Testis (tissue), 3 donors: ENCODE measurements around the gene ANO9. TPM values are rescaled to one million over a fixed set of nuclear protein-coding genes. Genes with fewer than 3 reads are reported as not detected.

Source experiments
- DNase-seq: peaks from one replicate; pipeline ENCODE4 v3.0.0-alpha.2; 2019
- H3K27ac ChIP-seq, 2 donors: fragments of 200-600 bp; sonication (generic); one replicate each; pipeline ENCODE4 v1.5.1; 2019
- H3K27me3 ChIP-seq: fragments of 200-600 bp; sonication (generic); one replicate; pipeline ENCODE4 v1.5.1; 2019
- H3K36me3 ChIP-seq: fragments of 200-600 bp; sonication (generic); one replicate; pipeline ENCODE4 v1.5.1; 2017; ENCODE audit warnings: low read depth; ENCODE audit errors: missing control alignments
- H3K4me1 ChIP-seq: fragments of 200-600 bp; sonication (generic); one replicate; pipeline ENCODE4 v1.5.1; 2019
- H3K4me3 ChIP-seq, 2 donors: fragments of 200-600 bp; sonication (generic); one replicate each; pipeline ENCODE4 v1.5.1; 2017 to 2019
- H3K9me3 ChIP-seq: fragments of 200-600 bp; sonication (generic); one replicate; pipeline ENCODE4 v1.5.1; 2017
- CTCF ChIP-seq, 3 experiments: fragments of 450-650 bp in 2 of 3; fragments of 200-600 bp in 1 of 3; sonication (generic) in 1 of 3; IDR thresholded peaks; one replicate each; pipeline ENCODE4 v1.5.1; 2016 to 2019; ENCODE audit warnings: antibody characterized with exemption in 3 of 3, mild to moderate bottlenecking in 2 of 3, moderate library complexity in 1 of 3
- POLR2A ChIP-seq: fragments of 450-650 bp; IDR thresholded peaks from one replicate; pipeline ENCODE4 v1.6.1; 2017; ENCODE audit warnings: antibody characterized with exemption, mild to moderate bottlenecking, moderate library complexity
- WGBS, 2 donors: methylation state at CpG; one replicate each; pipeline ENCODE4 v1.1.5; 2018; 5-methylcytosine and 5-hydroxymethylcytosine counted together
- intact Hi-C: fragments of 100-400 bp; cut with DNase I; formaldehyde crosslinking; loops from one replicate; pipeline ENCODE4 v1.15.1; 2023; ENCODE audit warnings: low total_unique reads
- polyA plus RNA-seq: library from polyadenylated mRNA; stranded (reverse); fragments of 350-450 nt; fragmentation: Illumina TruSeq; extraction: RNeasy Lipid Tissue Mini Kit (QIAGEN cat#74804); gene quantifications from one replicate; pipeline ENCODE4 v1.2.3, GENCODE V29; 2014; ENCODE audit warnings: low read depth, low replicate concordance; ENCODE audit not compliant: insufficient read depth
- total RNA-seq, 2 donors: library from RNA; depleted of rRNA; stranded (reverse); fragments of >200 nt; gene quantifications; one replicate each; pipeline ENCODE4 v1.2.3, GENCODE V29; 2016

The ANO9 gene
- total and polyA plus RNA-seq, 3 donors from 2014 or later, result 1.6 to 2.9 (median 1.9) TPM

- 67 to 86% methylated on average over 11 to 22 of the region's 23 CpGs for WGBS, 2 donors
- Histone ChIP-seq H3K27ac (no peak overlapping the region), H3K36me3 (no peaks in the 10 kb centered on the region), H3K4me3 (no peak overlapping the region), H3K27me3 (no peaks in the 10 kb centered on the region), H3K9me3 (no peaks in the 10 kb centered on the region), H3K4me1 (peaks cover 4% of the 10 kb centered on the region)
- intact Hi-C loops, result no loop called here
- no peak for DNase-seq
- TF ChIP-seq POLR2A, result no peak
- no peak for TF ChIP-seq CTCF (IDR thresholded peaks at IDR 0.05)
Measured at GRCh38 chr11:380491-380890, 61.3 kb downstream of the ANO9 start.

- H3K27me3 ChIP-seq, result no peaks in the 10 kb centered on the region
- H3K27ac ChIP-seq, result no peak overlapping the region
- WGBS, 2 donors, result 73 to 74% methylated on average over 22 to 35 of the region's 35 CpGs
- H3K36me3 ChIP-seq, result no peaks in the 10 kb centered on the region
- intact Hi-C loops, result no loop called here
- no peak for DNase-seq
- no peak overlapping the region for H3K4me3 ChIP-seq
- no peaks in the 10 kb centered on the region for H3K9me3 ChIP-seq
- TF ChIP-seq CTCF (IDR thresholded peaks at IDR 0.05) (no peak), POLR2A (no peak)
- peaks cover 4% of the 10 kb centered on the region for H3K4me1 ChIP-seq
Measured at GRCh38 chr11:380095-380480, 61.7 kb downstream of the ANO9 start.

GRCh38 chr11:379205-380094 lies 62.4 kb downstream of the ANO9 start:
- peaks cover 4% of the 10 kb centered on the region for H3K4me1 ChIP-seq
- 81 to 86% methylated on average over 42 to 87 of the region's 87 CpGs for WGBS, 2 donors
- TF ChIP-seq CTCF (IDR thresholded peaks at IDR 0.05) (no peak), POLR2A (no peak)
- intact Hi-C loops, result no loop called here
- H3K36me3 ChIP-seq, result no peaks in the 10 kb centered on the region
- H3K27ac ChIP-seq, result no peak overlapping the region
- H3K4me3 ChIP-seq, result no peak overlapping the region
- no peaks in the 10 kb centered on the region for H3K9me3 ChIP-seq
- no peak for DNase-seq
- no peaks in the 10 kb centered on the region for H3K27me3 ChIP-seq

- Histone ChIP-seq H3K27me3 (no peaks in the 10 kb centered on the region), H3K4me1 (peaks cover 4% of the 10 kb centered on the region), H3K9me3 (no peaks in the 10 kb centered on the region), H3K27ac (no peak overlapping the region), H3K4me3 (no peak overlapping the region), H3K36me3 (no peaks in the 10 kb centered on the region)
- TF ChIP-seq POLR2A, result no peak
- no peak for TF ChIP-seq CTCF (IDR thresholded peaks at IDR 0.05)
- DNase-seq, result no peak
- 70 to 79% methylated on average over 11 of the region's 11 CpGs for WGBS, 2 donors
- intact Hi-C loops, result no loop called here
Measured at GRCh38 chr11:377883-378500, 63.8 kb downstream of the ANO9 start.
